GM18951 (cell line): ENCODE results near the gene GGT1.
"Not testable (repeated sequence)": the region's sequence is repeated elsewhere in the genome, so short reads cannot be mapped to it uniquely, and the experiment has no call there.

Source experiments
- POLR2A ChIP-seq: IDR thresholded peaks from 4 replicates; pipeline ENCODE4 v1.6.1; 2011; ENCODE audit warnings: mild to moderate bottlenecking; ENCODE audit not compliant: insufficient read length, insufficient read depth; ENCODE audit errors: extremely low read depth
- in situ Hi-C: fragments of 300-500 bp; cut with MboI; formaldehyde crosslinking; loops from one replicate; pipeline ENCODE4 v1.12.0; 2022; ENCODE audit warnings: low sequenced_read_pairs, mixed read lengths, inconsistent platforms; ENCODE audit not compliant: unreplicated experiment

GGT1 gene

GRCh38 chr22:24601217-24602104 is 1.5 kb upstream of the GGT1 start:
- TF ChIP-seq POLR2A = no peak
- in situ Hi-C loops = loop anchor here (10.0 kb wide), 1 partner anchor 927 kb away; no protein-coding TSS in a partner anchor

- in situ Hi-C loops = loop anchor here (10.0 kb wide), 1 partner anchor 927 kb away; no protein-coding TSS in a partner anchor
These were observed 766 bp upstream of the GGT1 start for GRCh38 chr22:24602105-24602749.

- in situ Hi-C loops = loop anchor here (10.0 kb wide), 1 partner anchor 929 kb away; no protein-coding TSS in a partner anchor
These were observed 1.0 kb downstream of the GGT1 start for GRCh38 chr22:24603770-24604629.

- in situ Hi-C loops = loop anchor here (10.0 kb wide), 1 partner anchor 932 kb away; no protein-coding TSS in a partner anchor
These were observed 3.3 kb downstream of the GGT1 start for GRCh38 chr22:24606340-24606739.

GRCh38 chr22:24607429-24607983 is 4.5 kb downstream of the GGT1 start:
- in situ Hi-C loops = loop anchor here (10.0 kb wide), 1 partner anchor 933 kb away; no protein-coding TSS in a partner anchor
- peak; percentile 33 for TF ChIP-seq POLR2A

- in situ Hi-C loops = loop anchor here (10.0 kb wide), 1 partner anchor 934 kb away; no protein-coding TSS in a partner anchor
These were observed 5.3 kb downstream of the GGT1 start for GRCh38 chr22:24608327-24608726.

GRCh38 chr22:24609888-24610287 is 6.9 kb downstream of the GGT1 start:
- in situ Hi-C loops = loop anchor here (10.0 kb wide), 1 partner anchor 935 kb away; no protein-coding TSS in a partner anchor

GRCh38 chr22:24614794-24615193 is 11.8 kb downstream of the GGT1 start:
- in situ Hi-C loops = not testable (repeated sequence)

- in situ Hi-C loops = not testable (repeated sequence)
These were observed 18.3 kb downstream of the GGT1 start for GRCh38 chr22:24621244-24621643.

GRCh38 chr22:24622596-24622995 is 19.6 kb downstream of the GGT1 start:
- in situ Hi-C loops = not testable (repeated sequence)

GRCh38 chr22:24627911-24628310 is 24.9 kb downstream of the GGT1 start:
- in situ Hi-C loops = loop anchor here (25.0 kb wide), 1 partner anchor 1991 kb away; the partner anchor contains the start of gene GGTLC2

- in situ Hi-C loops = loop anchor here (25.0 kb wide), 1 partner anchor 1992 kb away; the partner anchor contains the start of gene GGTLC2
These were observed 26.1 kb downstream of the GGT1 start for GRCh38 chr22:24629069-24629468.

- in situ Hi-C loops = loop anchor here (25.0 kb wide), 1 partner anchor 1994 kb away; the partner anchor contains the start of gene GGTLC2
These were observed 27.9 kb downstream of the GGT1 start for GRCh38 chr22:24630812-24631427.

GRCh38 chr22:24631430-24632122 is 28.6 kb downstream of the GGT1 start:
- in situ Hi-C loops = loop anchor here (25.0 kb wide), 1 partner anchor 1994 kb away; the partner anchor contains the start of gene GGTLC2

- in situ Hi-C loops = loop anchor here (25.0 kb wide), 1 partner anchor 1995 kb away; the partner anchor contains the start of gene GGTLC2
These were observed 29.6 kb downstream of the GGT1 start for GRCh38 chr22:24632642-24633041.

- in situ Hi-C loops = loop anchor here (25.0 kb wide), 1 partner anchor 1996 kb away; the partner anchor contains the start of gene GGTLC2
These were observed 30.4 kb downstream of the GGT1 start for GRCh38 chr22:24633231-24634023.
